GM03348 (cell line): ENCODE results near the gene CDK2.
A peak's percentile ranks its signal among the peaks of the same experiment; 100 is the strongest.
"Not testable (repeated sequence)": the region's sequence is repeated elsewhere in the genome, so short reads cannot be mapped to it uniquely, and the experiment has no call there.

Experiments used
- DNase-seq: peaks from one replicate; pipeline ENCODE4 v3.0.0; 2012; ENCODE audit warnings: low spot score

Gene CDK2

GRCh38 chr12:55981882-55982281 lies 15.3 kb downstream of the CDK2 start:
- not testable (repeated sequence) for DNase-seq

GRCh38 chr12:55982319-55982936 lies 15.8 kb downstream of the CDK2 start:
- no peak for DNase-seq

GRCh38 chr12:55983232-55983842 lies 16.7 kb downstream of the CDK2 start:
- no peak for DNase-seq

GRCh38 chr12:55984861-55985260 lies 18.2 kb downstream of the CDK2 start:
- no peak for DNase-seq

- no peak for DNase-seq
These were observed 18.7 kb downstream of the CDK2 start for GRCh38 chr12:55985341-55985740.

- DNase-seq = not testable (repeated sequence)
These were observed 19.3 kb downstream of the CDK2 start for GRCh38 chr12:55985976-55986375.

- DNase-seq = no peak
These were observed 24.5 kb downstream of the CDK2 start for GRCh38 chr12:55991110-55991509.

- no peak for DNase-seq
These were observed 26.7 kb downstream of the CDK2 start for GRCh38 chr12:55993230-55993853.

- no peak for DNase-seq
These were observed 28.7 kb downstream of the CDK2 start for GRCh38 chr12:55995366-55995765.

- DNase-seq = peak; percentile 67
These were observed 29.6 kb downstream of the CDK2 start for GRCh38 chr12:55996201-55996714.

GRCh38 chr12:55996715-55997534 lies 30.3 kb downstream of the CDK2 start, which contains the start of gene SUOX:
Gene SUOX (plus strand): TSS chr12:55997276. CDS start chr12:56002222, 4,946 bp downstream.
- peak; percentile 99 for DNase-seq

GRCh38 chr12:55997535-55997859 lies 30.9 kb downstream of the CDK2 start:
- DNase-seq = no peak

- not testable (repeated sequence) for DNase-seq
These were observed 32.9 kb downstream of the CDK2 start for GRCh38 chr12:55999522-55999921.

- DNase-seq = not testable (repeated sequence)
These were observed 33.4 kb downstream of the CDK2 start for GRCh38 chr12:55999999-56000540.

GRCh38 chr12:56001487-56002100 lies 35.0 kb downstream of the CDK2 start:
- DNase-seq = no peak

GRCh38 chr12:56003376-56003775 lies 36.7 kb downstream of the CDK2 start:
- not testable (repeated sequence) for DNase-seq

- no peak for DNase-seq
These were observed 37.6 kb downstream of the CDK2 start for GRCh38 chr12:56004211-56004610.

GRCh38 chr12:56007564-56008559 lies 41.2 kb downstream of the CDK2 start:
- DNase-seq = peak; percentile 87

GRCh38 chr12:56010111-56010570 lies 43.5 kb downstream of the CDK2 start:
- DNase-seq = no peak

- DNase-seq = no peak
These were observed 45.0 kb downstream of the CDK2 start for GRCh38 chr12:56011509-56012090.
